ENCODE measurements around the gene TIMM13.
"Not testable (repeated sequence)": the region's sequence is repeated elsewhere in the genome, so short reads cannot be mapped to it uniquely, and the experiment has no call there.

Gene TIMM13

GRCh38 chr19:2429917-2430535 lies 2.6 kb upstream of the TIMM13 start:
- DNase-seq = no peak

DNA sequence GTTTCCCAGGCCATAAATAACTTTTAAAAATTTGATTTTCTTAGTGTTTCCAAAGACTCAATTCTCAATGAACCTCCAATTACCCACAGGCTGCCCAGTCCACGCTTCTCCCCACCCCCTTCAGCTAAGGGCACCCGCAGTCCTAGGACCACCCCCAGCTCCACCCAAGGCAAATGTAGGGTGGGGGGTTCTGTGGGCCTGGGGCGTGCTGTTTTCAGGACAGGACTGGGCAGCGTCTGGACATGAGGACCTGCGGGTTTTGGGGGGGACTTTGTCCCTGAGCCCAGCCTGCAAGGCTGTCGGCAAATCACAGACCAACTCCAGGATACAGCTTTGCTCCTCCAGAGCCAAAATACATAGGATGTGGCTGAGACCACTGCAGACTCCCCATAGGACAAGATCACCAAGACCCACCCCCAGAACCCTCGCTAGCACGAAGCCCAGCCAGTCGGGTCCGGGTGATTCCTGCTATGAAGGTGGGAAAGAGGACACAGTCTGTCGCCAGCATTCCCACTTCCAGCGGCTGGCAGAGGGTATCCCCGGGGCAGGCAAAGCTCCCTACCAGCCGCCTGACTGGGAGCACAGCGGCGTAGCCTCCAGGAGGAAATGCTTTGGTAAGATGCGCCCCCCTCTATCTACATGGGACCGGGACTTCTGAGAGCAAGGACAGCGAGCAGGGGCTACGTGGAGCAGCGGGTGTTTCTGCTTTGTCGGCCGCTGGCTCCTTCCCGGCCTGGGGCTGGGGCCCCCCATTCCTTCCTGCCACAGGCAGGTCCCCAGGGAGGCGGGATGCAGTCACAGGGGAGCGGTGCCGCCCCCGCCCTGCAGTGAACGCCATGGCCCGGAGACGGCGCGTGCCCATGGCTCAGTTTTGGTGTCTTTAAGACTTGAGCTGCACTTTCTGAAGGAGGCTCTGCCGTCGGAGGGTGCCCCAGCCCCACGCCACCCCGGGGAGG lies 1.6 kb upstream of the TIMM13 start:
- DNase-seq = no peak

- DNase-seq = peak; percentile 36
Observed at GRCh38 chr19:2428321-2428690, 920 bp upstream of the TIMM13 start.

- peak; percentile 44 for DNase-seq
Observed at GRCh38 chr19:2426611-2427428, 566 bp downstream of the TIMM13 start.

- DNase-seq = no peak
Observed at GRCh38 chr19:2425622-2426581, 1.5 kb downstream of the TIMM13 start.

DNA sequence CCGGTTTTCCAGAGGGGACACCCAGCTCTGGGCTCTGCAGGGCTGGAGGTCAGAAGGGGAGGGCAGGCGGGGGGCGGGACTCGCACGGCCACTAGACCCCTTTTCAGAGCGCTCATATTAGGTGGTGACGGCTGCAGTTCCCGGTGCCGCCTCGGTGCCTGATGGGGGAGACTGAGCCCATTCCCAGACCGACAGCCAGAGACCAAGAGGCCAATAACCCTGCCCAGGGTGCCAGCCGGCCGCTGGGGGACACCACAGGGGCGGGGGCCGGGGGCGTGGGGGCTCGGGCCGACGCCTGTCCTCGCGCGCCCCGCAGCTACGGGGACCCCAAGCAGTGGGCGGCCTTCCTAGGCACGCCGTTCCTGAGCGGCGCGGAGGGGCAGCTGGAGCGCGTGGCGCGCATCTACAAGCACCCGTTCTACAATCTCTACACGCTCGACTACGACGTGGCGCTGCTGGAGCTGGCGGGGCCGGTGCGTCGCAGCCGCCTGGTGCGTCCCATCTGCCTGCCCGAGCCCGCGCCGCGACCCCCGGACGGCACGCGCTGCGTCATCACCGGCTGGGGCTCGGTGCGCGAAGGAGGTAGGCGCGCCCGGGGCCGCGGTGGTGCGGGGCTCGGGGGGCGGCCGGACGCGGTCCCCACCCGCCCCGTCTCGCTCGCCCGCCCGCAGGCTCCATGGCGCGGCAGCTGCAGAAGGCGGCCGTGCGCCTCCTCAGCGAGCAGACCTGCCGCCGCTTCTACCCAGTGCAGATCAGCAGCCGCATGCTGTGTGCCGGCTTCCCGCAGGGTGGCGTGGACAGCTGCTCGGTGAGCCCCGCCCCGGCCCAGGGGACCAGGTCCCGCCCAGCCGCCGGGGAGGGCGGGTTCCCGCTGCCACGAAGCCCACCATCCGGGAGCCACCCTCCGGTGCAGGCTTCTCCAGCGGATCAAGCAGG lies 2.4 kb downstream of the TIMM13 start:
- no peak for DNase-seq

- no peak for DNase-seq
Observed at GRCh38 chr19:2423915-2424685, 3.3 kb downstream of the TIMM13 start.

DNA sequence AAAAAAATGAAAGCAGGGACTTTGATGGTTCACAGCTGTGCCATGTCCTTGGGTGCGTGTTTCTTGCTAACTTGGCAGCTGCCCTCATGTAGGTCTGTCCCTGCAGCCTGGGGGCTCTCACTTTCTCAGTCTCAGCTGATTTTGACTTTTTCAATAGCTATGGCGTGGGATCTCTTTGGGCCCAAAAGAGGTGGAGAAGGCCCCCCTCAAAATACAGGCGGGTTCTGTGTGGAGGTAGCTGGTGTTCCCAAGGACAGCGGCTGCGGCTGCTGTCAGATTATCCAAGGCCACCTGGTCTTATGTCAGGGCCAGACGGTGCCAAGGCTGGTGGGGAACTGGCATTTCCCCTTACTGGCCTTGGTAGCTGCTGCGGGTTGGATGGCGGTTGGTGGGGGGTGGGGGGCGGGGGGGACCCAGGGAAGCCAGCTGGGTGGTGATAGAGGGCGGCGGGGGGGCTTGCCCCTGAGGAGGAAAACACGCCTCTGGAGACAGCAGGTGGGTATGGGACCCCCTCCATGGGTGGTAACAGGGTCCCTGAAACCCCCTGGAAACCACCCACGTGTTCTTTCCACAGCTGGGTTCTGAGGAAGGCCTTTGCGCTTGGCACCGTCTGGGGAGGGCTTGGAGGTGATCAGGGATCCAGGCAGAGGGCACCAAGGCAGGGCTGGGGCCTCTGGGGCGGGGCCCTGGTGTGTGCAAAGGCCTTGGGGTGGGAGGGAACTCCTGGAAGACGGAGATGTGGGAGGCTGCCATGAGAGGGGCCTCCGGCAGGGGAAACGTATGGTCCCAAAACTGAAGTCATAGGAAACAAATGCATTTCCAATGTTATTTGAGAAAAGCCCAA lies 4.1 kb downstream of the TIMM13 start:
- peak; percentile 37 for DNase-seq

DNA sequence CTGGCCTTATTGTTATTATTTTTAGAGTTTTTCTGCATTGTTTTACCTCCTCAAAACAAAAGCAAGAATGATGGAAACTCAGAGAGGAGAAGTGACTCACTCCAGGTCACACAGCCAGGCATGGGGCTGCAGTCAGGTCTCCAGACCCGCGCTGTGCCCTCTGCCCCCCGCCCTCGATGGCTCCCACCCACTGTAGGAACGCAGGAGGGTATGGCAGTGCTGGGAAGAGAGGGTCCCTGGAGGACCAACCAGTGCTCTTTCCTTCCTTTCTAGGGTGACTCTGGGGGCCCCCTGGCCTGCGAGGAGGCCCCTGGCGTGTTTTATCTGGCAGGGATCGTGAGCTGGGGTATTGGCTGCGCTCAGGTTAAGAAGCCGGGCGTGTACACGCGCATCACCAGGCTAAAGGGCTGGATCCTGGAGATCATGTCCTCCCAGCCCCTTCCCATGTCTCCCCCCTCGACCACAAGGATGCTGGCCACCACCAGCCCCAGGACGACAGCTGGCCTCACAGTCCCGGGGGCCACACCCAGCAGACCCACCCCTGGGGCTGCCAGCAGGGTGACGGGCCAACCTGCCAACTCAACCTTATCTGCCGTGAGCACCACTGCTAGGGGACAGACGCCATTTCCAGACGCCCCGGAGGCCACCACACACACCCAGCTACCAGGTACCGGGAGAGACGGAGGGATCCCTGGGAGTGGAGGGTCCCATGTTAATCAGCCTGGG lies 5.6 kb downstream of the TIMM13 start:
- no peak for DNase-seq

GRCh38 chr19:2420490-2420889 lies 6.9 kb downstream of the TIMM13 start:
- no peak for DNase-seq

DNA sequence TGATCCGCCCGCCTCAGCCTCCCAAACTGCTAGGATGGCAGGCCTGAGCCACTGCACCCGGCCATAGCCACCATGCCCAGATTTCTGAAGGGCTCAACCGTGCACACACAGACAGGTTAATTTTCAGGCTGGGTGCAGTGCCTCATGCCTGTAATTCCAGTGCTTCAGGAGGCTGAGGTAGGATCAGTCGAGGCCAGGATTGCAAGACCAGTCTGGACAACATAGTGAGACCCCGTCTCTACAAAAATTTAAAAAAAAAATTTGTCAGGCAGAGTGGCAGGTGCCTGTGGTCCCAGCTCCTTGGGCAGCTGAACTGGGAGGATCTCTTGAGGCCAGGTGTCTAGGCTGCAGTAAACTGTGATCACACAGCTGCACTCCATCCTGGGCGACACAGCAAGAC lies 7.6 kb downstream of the TIMM13 start:
- DNase-seq = no peak

DNA sequence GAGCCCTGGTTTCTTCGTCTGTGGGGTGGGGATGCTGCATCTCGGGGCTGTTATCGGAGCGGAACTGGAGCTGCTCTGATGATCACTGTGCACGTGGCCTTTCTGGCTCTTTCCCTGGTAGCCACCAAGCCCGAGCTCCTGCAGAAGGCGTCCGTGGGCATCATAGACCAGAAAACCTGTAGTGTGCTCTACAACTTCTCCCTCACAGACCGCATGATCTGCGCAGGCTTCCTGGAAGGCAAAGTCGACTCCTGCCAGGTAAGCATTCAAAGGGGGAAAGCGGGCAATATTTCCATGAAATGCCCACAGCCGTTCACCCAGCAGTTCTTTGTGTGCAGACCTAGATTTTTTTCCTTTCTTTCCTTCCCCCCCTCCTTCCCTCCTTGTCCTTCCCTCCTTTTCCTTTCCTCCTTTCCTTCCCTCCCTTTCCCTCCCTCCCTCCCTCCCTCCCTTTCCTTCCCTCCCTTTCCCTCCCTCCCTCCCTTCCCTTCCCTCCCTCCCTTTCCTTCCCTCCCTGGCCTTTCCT lies 9.4 kb downstream of the TIMM13 start:
- DNase-seq = no peak

GRCh38 chr19:2417436-2417835 lies 9.9 kb downstream of the TIMM13 start:
- not testable (repeated sequence) for DNase-seq

DNA sequence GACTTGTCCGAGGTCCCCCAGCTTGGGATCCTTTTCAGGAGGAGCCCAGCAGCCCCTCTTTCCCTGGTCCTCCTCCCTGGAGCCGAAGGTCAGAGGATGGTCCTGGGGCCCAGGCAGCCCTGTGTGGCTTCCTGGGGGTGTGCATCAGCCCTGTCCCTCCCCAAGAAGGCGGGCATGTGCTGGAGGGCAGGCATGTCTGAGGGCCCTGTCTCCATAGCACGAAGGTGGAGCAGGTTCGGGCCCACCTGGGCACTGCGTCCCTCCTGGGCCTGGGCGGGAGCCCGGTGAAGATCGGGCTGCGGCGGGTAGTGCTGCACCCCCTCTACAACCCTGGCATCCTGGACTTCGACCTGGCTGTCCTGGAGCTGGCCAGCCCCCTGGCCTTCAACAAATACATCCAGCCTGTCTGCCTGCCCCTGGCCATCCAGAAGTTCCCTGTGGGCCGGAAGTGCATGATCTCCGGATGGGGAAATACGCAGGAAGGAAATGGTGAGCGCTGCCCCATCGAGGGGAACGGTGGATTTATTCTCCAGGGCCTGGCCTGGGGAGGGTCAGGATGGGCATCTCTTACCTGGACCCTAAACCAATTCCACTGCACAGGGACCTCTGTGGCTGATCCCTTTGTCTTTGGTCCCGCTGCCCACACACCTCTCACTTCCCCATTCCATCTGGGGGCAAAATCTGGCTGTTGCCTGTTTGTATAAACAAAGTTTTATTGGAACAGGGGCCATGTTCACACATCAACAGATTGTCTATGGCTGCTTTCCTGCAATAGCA lies 10.9 kb downstream of the TIMM13 start:
- DNase-seq = no peak

DNA sequence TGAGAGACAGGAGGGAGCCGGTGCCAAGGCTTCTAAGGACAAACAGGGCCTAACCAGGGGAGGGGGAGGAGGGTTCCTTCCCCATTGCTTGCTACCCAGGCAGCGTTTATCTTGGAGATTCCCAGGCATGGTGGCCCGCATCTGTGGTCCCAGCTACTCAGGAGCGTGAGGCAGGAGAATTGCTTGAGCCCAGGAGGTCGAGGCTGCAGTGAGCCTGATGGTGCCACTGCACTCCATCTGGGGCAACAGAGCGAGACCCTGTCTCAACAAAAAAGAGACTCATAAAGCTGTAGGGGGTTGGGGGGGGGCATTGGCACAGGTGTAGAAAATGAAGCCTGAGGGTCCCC lies 11.4 kb downstream of the TIMM13 start:
- no peak for DNase-seq

GRCh38 chr19:2415281-2415972 lies 12.0 kb downstream of the TIMM13 start:
- no peak for DNase-seq

- no peak for DNase-seq
Observed at GRCh38 chr19:2413629-2414028, 13.8 kb downstream of the TIMM13 start.

Data from NCI-H2171 treated with DMSO at 0.1 percent for 48 hours (cell line).